Esophagus squamous epithelium (tissue), 4 donors: ENCODE measurements around the gene F2RL3.

Experiments
- POLR2A ChIP-seq, 4 donors: fragments of 450-650 bp; IDR thresholded peaks; one replicate each; pipeline ENCODE4 v1.6.1; 2017; ENCODE audit warnings: antibody characterized with exemption in 4 of 4, mild to moderate bottlenecking in 4 of 4, moderate library complexity in 3 of 4
- TF ChIP-seq, protein P1 (sequence below), 6 experiments: fragments of 450-650 bp in 4 of 6; fragments of 200-600 bp in 2 of 6; sonication (generic) in 2 of 6; IDR thresholded peaks; one replicate each; pipeline ENCODE4 v1.5.1; 2016 to 2019; ENCODE audit warnings: antibody characterized with exemption in 6 of 6, mild to moderate bottlenecking in 4 of 6, moderate library complexity in 4 of 6

DNA sequence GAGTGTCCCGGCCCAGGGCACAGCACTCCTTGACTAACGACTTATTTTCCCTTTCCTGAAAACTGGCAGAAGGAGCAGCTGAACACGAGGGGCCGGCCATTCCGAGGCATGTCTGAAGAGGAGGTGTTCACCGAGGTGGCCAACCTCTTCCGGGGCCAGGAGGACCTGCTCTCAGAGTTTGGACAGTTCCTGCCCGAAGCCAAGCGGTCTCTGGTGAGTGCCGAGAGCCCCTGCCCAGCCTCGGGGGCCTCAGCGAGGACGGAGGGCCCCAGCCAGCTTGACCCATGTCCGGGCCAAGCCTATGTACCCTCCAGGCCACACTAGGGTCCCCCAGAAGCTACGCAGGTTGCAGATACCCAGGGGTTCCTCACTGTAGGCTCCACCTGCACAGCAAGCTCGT is 41.9 kb upstream of the F2RL3 start:
- TF ChIP-seq, protein P1, sequence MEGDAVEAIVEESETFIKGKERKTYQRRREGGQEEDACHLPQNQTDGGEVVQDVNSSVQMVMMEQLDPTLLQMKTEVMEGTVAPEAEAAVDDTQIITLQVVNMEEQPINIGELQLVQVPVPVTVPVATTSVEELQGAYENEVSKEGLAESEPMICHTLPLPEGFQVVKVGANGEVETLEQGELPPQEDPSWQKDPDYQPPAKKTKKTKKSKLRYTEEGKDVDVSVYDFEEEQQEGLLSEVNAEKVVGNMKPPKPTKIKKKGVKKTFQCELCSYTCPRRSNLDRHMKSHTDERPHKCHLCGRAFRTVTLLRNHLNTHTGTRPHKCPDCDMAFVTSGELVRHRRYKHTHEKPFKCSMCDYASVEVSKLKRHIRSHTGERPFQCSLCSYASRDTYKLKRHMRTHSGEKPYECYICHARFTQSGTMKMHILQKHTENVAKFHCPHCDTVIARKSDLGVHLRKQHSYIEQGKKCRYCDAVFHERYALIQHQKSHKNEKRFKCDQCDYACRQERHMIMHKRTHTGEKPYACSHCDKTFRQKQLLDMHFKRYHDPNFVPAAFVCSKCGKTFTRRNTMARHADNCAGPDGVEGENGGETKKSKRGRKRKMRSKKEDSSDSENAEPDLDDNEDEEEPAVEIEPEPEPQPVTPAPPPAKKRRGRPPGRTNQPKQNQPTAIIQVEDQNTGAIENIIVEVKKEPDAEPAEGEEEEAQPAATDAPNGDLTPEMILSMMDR (IDR thresholded peaks at IDR 0.05), result no peak
- TF ChIP-seq POLR2A (IDR thresholded peaks at IDR 0.05), result no peak
